ENCODE results near the gene RNF128. TPM values are rescaled to one million over a fixed set of nuclear protein-coding genes. Genes with fewer than 3 reads are reported as not detected.

The RNF128 gene
- total and polyA plus RNA-seq, 10 of the 15 experiments (the other 5 are each of a cell fraction or from before 2014, with no cell fraction given) = 0.10 TPM; not detected in 9

GRCh38 chrX:106802388-106803275, 76.1 kb downstream of the RNF128 start, which contains the start of gene TBC1D8B (continued):
- TF ChIP-seq PRDM15 (CRISPR knock-in tag; IDR thresholded peaks at IDR 0.05) (no peak), ZNF592 (IDR thresholded peaks at IDR 0.05) (no peak), KDM1A (IDR thresholded peaks at IDR 0.05; ENCODE audit: borderline replicate concordance) (no peak), NR2F1 (conservative IDR thresholded peaks at IDR 0.05) (0 out of 2 replicates have a peak, but pooled peaks have one; percentile 16), CEBPB (IDR thresholded peaks at IDR 0.05; ENCODE audit: borderline replicate concordance in 1 of 2, low read depth in 2 of 2, low read length in 2 of 2) (no peak), ZNF622 (IDR thresholded peaks at IDR 0.05) (no peak), STAT3 (IDR thresholded peaks at IDR 0.05; ENCODE audit: low read depth, low read length) (no peak), FOXM1 (IDR thresholded peaks at IDR 0.05; ENCODE audit: low read depth, low read length) (no peak), E2F8 (IDR thresholded peaks at IDR 0.05; ENCODE audit: low read depth, partially characterized antibody) (no peak), RUNX3 (IDR thresholded peaks at IDR 0.05; ENCODE audit: low read length) (no peak), ETV6 (conservative IDR thresholded peaks at IDR 0.05 in 1 of 2, IDR thresholded peaks at IDR 0.05 in 1 of 2; ENCODE audit: borderline replicate concordance in 1 of 2, low read depth in 1 of 2) (no peak), CREM (IDR thresholded peaks at IDR 0.05; ENCODE audit: low read depth) (peak; percentile 36; the same call in 1 of the 2 replicates)
- TF ChIP-seq, protein P1, sequence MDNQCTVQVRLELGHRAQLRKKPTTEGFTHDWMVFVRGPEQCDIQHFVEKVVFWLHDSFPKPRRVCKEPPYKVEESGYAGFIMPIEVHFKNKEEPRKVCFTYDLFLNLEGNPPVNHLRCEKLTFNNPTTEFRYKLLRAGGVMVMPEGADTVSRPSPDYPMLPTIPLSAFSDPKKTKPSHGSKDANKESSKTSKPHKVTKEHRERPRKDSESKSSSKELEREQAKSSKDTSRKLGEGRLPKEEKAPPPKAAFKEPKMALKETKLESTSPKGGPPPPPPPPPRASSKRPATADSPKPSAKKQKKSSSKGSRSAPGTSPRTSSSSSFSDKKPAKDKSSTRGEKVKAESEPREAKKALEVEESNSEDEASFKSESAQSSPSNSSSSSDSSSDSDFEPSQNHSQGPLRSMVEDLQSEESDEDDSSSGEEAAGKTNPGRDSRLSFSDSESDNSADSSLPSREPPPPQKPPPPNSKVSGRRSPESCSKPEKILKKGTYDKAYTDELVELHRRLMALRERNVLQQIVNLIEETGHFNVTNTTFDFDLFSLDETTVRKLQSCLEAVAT (IDR thresholded peaks at IDR 0.05) = no peak
- TF ChIP-seq, protein P2, sequence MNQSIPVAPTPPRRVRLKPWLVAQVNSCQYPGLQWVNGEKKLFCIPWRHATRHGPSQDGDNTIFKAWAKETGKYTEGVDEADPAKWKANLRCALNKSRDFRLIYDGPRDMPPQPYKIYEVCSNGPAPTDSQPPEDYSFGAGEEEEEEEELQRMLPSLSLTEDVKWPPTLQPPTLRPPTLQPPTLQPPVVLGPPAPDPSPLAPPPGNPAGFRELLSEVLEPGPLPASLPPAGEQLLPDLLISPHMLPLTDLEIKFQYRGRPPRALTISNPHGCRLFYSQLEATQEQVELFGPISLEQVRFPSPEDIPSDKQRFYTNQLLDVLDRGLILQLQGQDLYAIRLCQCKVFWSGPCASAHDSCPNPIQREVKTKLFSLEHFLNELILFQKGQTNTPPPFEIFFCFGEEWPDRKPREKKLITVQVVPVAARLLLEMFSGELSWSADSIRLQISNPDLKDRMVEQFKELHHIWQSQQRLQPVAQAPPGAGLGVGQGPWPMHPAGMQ (IDR thresholded peaks at IDR 0.05; ENCODE audit: borderline replicate concordance) = no peak

Data from GM12878 (cell line).